ENCODE data around the gene PTTG1IP2.
"Not testable (repeated sequence)": the region's sequence is repeated elsewhere in the genome, so short reads cannot be mapped to it uniquely, and the experiment has no call there.

Gene PTTG1IP2

DNA sequence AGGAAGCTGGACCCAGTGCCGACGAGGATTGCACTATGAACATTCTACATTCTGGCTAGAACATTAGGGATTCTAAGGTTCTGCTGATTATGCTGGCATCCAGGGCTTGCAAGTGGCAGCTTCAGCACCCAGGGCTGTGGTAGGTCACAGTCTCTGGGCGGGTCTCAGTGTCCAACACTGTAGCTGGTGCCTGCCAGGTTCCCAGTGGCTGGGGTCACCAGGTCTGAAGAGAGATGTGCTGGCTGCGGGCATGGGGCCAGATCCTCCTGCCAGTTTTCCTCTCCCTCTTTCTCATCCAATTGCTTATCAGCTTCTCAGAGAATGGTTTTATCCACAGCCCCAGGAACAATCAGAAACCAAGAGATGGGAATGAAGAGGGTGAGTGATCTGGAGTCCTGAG, at the start of gene PTTG1IP2:
PTTG1IP2 (plus strand) TSS at position 86 of the 400 bp plus-strand sequence; CDS start at position 234, 148 bp downstream.
- DNase-seq (ENCODE audit: low read depth, low spot score), result no peak

DNA sequence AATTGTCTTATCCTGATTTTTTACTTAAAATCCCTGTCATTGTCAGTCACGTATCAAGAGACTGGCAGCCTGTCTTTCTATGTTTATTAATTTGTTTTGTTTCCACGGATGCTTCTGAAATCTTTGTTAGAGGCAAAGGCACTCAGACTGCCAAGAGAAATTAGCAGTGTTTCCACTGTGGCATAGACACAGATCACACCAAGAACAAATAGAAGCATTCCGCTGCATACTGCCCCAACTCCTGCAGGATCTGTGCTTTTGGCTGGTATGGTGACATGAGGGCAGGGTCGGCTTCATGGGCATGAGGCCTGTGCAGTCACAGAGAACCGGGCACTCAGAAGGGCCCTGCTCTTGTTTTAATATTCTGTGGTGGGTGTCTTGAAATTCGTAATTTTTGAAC, 47.8 kb upstream of the PTTG1IP2 start:
- DNase-seq (ENCODE audit: low read depth, low spot score), result no peak

DNA sequence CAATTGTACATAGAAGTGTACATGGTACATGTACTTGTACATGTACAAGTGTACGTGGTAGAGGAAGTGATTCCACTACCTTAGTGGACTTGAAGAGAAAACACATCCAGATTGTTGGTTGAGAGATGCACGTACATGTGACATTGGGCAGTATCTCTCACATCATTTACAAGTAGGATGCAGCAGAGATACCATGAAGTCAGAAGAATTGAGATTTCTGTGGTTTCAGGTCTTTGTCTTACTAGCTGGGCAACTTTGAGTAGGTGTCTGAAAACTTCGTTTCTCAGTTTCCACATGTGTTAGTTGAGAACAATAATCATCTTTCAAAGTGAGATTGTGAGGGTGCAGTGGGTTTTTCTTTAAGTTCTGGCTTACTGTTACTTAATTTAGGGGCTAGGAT, 44.7 kb upstream of the PTTG1IP2 start:
- DNase-seq (ENCODE audit: low read depth, low spot score), result no peak

DNA sequence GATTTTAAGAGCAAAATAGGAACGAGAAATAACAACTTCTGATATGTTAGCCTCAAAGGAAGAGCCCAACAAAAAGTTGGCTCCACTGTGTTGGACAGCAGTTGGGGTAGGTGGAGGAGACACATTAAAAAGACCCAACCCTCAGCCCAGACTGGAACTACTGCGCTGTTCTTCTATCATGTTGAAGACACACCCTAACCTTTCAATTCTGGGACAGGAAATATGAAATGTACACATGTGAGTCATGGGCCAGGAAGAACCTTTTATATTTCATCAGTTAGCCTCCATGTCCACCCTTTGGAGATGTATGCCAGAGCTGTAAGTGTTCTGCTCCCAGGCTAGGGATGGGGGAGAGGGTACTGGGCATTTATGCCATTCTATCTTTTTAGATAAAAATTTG, 44.1 kb upstream of the PTTG1IP2 start:
- DNase-seq (ENCODE audit: low read depth, low spot score), result no peak

DNA sequence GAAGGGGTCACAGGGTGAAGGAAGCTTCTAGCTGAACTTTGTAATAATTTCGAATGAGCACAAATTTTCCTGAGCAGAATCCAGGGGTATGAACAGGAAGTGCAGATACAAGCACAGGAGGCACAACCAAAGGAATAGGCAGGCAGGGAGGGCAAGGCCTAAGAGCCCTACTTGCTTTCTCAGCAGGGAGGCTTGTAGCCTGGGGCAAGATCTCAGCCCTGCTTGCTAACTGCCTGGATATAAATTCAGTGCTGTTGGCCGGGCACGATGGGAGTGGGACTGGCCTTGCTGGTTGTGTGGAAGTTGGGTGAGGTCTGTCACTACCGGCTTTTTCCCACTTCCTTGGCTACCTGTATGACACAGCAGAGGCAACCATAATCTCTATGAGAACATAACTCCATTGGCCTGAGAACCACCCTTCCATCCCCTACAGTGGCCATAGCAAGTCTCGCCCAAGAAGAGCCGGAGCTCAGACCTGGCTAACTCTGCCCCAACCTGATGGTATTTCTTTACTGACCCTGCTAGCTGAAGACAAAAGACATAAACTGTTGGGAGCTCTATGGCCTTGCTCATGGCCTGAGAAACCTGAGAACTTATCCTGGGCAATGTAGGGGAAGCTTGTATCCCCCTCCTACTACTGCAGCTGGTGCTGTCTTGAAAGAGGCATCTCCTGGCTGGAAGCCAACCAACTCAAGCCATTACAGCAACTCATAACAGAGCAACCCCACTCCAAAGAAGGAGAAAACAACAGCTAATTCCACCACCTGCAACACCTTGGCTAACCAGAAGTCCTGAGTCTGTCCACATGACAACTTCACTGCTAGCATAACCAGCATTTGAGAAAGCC, 38.6 kb upstream of the PTTG1IP2 start:
- no peak for DNase-seq (ENCODE audit: low read depth, low spot score)

DNA sequence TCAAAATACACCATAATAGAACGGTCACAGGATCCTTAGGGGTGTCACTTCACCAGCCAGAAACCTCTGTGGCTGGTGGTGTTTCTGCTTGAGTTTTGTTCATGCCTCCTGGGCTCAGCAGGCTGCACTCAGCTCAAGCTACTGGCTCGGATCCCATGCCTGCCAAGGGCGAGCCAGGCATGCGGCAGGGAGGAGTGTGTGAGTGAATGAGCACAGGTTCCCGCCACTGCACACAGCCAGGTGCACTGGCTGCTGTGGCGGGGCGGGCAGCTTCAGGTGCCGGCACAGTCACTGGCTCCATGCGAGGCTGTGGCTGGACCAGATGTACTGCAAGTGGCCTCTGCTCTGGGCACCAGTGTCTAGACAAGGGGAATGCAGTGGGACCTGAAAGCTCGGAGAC, 36.7 kb upstream of the PTTG1IP2 start:
- DNase-seq (ENCODE audit: low read depth, low spot score), result no peak

DNA sequence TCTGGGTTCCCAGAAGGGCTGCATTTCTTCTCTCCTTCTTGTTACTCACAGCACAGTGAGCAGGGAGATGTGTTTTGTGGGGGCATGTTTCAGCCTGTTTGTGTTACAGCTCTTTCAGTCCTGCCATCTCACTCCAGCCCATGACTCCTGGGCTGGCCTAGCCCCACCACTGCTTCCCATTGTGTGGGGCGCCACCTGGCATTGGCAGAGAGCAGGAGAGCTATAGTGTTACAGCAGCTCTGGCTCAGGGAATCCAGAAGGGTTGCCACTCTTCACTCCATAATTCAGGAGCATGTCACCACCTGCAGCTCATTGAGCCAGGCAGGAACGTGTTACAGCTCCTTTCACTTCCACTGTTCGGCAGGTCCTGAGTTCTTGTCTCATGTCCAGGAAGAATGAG, 36.2 kb upstream of the PTTG1IP2 start:
- no peak for DNase-seq (ENCODE audit: low read depth, low spot score)

DNA sequence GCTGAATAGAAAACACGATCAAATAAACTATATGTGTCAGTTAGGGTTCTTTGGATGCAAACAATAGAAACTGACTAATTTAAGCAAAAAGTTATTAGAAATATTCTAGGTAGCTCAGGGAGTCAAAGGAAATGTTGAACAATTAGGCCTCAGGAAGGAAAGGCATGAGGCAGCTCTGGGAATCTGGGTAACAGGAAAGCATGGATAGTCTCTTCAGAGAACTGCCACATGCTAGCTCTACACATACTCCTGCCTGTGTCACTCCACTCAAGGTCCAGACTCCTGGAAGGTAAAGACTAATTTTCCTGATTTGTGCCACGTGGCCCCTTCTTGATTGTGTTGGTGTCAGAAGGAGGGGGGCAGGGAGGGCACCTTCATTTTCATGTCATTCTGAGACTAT, 23.8 kb upstream of the PTTG1IP2 start:
- no peak for DNase-seq (ENCODE audit: low read depth, low spot score)

DNA sequence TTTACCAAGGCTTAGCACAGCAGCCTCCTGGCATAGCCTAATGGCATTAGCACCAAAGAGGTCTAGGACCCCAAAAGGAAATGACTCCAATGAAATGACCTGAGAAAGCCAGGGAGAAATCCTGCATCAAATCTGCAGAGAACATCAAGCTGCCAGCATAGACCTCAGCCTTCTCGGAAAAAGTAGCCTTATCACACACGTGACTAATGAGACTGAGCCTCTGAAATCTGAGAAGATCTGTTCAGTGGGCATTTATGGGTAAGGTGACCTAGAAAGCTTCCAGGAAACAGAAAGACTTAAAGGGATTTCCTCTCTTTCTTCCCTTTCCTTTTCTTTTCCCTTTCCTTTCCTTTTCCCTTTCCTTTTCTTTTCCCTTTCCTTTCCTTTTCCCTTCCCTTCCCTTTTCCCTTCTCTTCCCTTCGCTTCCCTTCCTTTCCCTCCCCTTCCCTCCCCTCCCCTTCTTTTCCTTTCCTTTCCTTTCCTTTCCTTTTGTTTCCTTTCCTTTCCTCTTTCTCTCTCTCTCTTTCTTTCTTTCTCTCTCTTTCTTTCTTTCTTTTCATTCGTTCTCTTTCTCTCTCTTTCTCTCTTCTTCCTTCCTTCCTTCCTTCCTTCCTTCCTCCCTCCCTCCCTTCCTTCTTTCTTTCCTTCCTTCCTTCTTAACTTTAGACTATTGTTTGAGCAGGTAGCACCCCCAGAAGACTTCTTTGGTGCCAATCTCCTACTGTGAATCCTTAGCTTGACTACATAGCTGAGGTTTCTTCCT, 23.1 kb upstream of the PTTG1IP2 start:
- no peak for DNase-seq (ENCODE audit: low read depth, low spot score)

DNA sequence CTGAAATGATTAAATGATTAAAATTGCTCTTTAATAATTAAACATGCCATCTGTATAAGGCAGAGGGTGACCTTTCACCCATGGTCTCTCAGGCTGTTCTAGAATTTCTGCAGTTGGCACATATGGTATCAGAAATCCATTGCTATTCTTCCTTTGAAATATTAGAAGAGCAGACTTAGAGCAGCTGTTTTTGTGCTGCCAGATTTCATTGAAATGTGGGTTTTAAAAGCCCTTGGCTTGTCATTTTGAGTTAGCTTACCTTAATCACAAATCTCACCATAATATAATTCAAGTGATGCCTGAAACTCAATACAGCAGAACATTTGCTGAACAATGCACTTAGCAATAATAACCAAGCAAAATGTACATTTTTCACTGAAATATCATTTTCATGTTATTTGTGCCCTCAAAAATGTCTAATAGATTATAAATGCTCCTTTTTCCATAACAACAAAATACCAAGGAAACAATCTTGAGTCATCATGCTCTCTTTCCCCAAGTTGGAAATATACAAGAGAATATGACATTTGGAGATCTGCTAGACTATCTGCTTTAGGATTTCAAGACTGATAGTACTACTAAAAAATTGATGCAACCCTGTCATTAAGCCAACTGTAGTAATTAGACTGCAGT, 16.1 kb upstream of the PTTG1IP2 start:
- DNase-seq (ENCODE audit: low read depth, low spot score), result no peak

DNA sequence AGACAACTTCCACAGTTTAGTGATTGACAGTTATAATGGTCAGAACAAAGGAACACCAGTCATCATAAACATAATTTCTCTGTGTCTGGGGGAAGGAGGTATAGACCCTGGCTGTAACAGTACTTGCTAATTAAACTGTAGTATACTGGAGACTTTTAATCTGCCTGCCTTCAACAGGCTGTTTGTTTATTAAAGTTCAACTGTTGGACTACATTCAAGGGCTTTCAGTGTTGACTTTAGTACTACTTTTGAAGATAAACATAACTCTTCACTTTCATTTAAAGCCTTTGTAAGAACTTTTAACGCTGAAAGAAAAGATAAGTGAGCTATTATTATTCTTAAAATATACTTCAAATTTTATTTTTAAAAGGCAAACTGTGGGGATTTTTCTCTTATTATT, 15.5 kb upstream of the PTTG1IP2 start:
- no peak for DNase-seq (ENCODE audit: low read depth, low spot score)

DNA sequence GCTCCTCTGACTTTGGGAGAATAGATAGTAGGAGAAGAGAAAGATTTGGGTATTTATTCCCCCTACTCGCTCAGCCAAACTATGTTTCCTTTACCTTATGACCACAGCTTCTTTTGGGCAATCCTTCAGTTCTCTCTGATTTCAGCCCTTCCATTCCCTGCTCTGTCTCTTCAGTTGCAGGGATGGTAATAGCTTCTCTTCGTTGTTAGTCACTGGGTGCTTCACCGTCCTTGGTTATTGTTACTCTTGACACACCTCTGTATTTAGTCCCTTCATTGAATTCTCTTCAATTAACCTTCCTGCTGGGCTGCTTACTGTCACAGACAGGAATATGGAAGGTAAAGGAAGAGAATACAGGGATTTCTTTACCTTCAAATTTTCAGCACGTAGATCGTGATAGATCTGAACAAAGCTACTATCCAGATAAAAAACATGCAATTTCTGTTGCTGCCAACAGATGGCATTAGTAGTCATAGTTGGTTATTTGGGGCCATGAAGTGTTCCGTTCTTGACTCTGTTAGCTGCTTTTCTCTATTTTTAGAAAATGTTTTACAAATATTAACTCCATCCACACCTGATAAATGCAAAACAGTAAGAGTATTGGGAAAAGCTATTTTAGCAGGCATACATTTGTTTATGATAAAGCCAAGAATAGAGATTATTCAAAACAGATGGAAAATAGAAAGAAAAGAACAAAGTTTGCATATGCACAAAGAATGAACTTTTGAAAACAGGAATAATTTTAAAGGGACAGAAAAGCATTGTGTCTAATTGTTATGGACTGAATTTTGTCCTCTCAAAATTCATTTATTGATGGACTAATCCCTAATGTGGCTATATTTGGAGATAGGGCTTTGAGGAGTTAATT, 14.0 kb upstream of the PTTG1IP2 start:
- DNase-seq (ENCODE audit: low read depth, low spot score), result no peak

DNA sequence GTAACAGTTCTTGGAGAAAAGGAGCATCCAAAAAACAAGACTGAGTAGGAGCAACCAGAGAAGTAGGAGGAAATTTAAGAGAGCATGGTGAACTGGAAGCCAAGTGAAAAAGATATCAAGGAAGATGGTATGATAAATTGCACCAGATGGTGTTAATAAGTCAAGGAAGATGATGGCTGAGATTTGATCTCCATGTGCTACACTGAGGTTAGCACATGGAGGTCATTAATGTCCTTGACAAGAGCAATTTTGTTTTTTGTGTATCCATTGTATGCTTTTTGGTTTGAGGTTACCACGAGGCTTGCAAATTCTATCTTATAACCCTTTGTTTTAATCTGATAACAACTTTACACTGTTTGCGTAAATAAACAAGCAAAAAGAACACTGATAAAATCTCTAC, 11.3 kb upstream of the PTTG1IP2 start:
- no peak for DNase-seq (ENCODE audit: low read depth, low spot score)

DNA sequence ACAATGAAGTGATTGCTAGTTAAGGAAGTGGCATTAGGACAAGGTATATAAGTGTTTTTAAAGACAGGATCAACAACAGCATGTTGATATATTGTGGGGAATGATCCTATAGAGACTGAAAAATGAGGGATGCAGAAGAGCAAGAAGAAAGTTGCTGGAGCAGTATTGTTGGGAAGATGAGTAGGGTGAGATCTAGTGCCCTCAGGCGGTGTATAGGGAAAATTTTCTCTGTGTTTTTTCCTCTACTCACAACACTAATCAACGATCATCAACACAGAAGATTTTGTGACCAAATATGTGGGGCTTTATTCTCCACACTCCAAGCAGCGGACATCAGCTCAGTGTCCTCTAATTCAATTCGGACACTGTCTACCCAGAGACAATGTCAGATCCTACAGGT, 9.6 kb upstream of the PTTG1IP2 start:
- no peak for DNase-seq (ENCODE audit: low read depth, low spot score)

DNA sequence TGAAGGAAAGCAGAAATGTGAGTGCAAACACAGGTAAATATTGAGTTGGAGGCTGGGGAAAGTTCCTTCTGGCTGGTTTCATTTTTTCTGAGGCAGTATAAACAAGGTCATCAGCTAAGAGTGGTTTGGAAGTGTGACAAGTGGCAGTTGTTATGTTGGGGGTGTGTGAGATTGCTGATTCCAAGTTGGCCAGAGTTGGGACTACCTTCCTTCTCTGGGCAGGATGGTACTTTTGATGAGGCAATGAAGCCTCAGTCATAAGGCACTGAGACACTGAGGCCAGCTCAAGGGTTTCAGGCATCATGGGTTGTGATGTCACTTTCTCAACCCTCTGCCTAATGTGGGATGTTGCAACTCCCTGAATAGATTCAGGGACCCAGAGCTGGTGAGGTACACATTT, 8.2 kb upstream of the PTTG1IP2 start:
- DNase-seq (ENCODE audit: low read depth, low spot score), result no peak

DNA sequence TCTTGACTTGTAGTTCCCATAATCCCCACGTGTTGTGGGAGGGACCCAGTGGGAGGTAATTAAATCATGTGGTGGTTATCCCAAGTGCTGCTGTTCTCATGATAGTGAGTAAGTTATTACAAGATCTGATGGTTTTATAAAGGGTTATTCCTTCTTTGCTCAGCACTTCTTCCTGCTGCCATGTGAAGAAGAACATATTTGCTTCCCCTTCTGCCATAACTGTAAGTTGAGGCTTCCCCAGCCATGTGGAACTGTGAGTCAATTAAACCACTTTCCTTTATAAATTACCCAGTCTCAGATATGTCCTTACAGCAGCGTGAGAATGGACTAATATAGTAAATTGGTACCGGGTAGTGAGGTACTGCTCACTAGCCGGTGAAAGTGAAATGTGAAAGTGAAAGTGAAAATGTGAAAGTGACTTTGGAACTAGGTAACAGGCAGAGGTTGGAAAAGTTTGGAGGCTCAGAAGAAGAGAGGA, 6.2 kb upstream of the PTTG1IP2 start:
- DNase-seq (ENCODE audit: low read depth, low spot score), result not testable (repeated sequence)

DNA sequence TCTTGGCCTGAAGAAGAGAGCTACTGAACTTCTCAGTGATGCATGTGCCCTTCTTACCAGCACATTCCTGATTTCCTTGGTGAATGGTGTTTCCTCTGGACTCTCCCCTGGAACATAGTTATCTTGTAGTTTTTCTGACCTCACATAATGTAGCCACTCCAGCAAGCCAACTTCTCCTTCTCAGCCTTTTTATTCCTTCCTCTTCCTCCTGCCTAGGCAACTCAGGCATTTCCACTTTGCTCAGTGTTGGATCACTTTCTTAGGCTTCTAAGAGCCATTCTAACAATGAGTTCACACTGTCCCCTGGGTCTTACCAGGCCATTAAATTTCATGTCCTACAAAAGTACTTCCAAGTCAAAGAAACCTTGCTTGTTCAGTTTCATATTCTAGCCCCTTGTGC, 3.6 kb upstream of the PTTG1IP2 start:
- DNase-seq (ENCODE audit: low read depth, low spot score), result no peak

DNA sequence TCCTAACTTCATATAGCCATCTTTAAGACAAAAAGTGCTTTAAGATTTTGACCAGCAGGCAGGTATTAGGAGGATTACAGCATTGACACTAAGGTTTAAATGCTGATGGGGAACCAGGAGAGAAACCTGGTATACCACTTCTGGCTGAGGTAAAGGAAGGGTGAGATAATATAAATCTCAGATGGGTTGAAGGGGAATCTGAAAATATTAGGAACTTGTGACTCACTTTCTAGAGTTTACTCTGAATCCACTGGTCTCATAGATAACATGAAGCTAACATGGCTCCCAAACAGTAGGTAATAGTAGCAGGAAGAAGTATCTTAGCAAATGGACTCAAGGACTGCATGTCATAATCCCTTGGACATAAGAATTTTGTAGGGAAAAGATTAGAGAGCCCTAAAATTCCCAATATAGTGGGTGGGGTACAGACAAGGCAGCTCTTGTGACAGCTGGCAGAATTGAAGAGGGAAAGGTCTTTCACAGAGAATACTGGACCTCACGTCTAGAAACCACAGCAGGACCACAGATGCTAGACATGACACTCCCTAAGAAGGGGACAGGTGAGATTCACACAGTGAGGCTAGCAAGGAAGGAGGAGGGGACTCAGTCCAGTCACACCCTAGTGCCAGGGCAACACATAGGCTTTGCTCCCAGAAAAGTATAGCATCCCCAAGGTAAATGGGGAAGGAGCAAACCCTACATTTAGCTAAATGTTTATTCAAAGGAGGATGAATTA, 3.5 kb downstream of the PTTG1IP2 start:
- no peak for DNase-seq (ENCODE audit: low read depth, low spot score)

DNA sequence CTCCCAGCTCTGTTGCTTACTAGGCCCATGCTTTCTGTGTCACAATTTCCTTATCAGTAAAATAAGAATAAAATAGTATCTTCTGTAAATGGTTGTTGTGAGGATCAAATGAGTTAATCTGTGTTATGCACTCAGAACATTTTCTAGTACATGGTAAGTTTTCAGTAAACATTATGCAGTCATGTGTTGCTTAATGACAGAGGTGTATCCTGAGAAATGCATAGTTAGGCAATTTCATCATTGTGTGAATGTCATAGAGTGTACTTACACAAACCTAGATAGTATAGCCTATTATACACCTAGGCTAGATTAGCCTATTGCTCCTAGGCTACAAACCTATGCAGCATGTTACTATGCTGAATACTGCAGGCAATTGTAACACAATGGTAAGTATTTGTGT, 4.4 kb downstream of the PTTG1IP2 start:
- no peak for DNase-seq (ENCODE audit: low read depth, low spot score)

DNA sequence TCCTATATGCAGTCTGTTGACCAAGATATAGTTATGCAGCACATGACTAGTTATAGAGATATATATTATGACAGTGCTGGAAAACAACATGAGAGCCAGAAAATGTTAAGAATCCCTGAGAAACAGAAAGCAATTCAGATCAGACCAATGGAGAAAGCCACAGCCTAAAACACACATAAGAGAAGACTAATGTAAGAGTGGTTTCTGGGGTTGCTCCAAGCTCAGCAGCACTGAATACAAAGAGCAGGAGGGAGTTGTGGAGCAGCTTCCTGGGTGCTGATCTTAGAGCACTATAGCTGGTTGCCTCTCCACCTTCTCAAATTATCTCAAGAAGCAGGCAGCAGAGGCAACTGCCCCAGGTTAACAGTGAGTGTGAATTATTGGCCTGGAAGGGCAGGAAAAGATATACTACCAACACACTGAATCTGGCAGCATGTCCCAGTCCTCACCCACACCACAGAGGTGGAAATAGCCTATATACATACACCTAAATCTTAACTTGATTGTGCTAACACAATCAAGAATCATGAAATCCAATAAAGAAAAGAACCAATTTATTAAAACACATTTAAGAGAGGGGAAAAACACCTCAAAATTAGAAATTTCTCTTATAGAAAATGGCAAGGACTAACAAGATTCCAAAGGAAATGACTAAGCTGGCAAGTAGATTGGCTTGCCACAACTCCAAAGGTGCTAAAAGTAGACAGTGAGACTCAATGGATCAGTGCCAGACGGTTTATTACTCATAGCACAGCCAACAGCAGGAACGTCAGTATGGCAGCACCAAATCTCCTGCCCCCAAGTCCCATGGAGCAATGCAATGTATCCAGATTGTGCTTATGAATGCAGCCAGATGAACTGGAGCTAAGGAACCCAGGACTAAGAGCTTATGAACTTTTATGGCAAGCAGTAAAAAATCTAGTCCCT, 5.1 kb downstream of the PTTG1IP2 start:
- no peak for DNase-seq (ENCODE audit: low read depth, low spot score)

Data from smooth muscle cell of the brain vasculature (primary cell).